BLaER1 (cell line): ENCODE data around the gene GALNT4.

Experiments used
- H3K27ac ChIP-seq: shearing (Covaris generic); formaldehyde crosslinking; 2 replicates; pipeline ENCODE4 v1.8.1; 2022
- H3K27me3 ChIP-seq: shearing (Covaris generic); formaldehyde crosslinking; 2 replicates; pipeline ENCODE4 v1.8.1; 2022
- H3K36me3 ChIP-seq: shearing (Covaris generic); formaldehyde crosslinking; 2 replicates; pipeline ENCODE4 v1.8.1; 2022
- H3K4me1 ChIP-seq: shearing (Covaris generic); formaldehyde crosslinking; 2 replicates; pipeline ENCODE4 v1.8.1; 2022
- H3K4me2 ChIP-seq: shearing (Covaris generic); formaldehyde crosslinking; 2 replicates; pipeline ENCODE4 v1.8.1; 2022
- H3K4me3 ChIP-seq: shearing (Covaris generic); formaldehyde crosslinking; 2 replicates; pipeline ENCODE4 v1.8.1; 2022
- H3K9ac ChIP-seq: shearing (Covaris generic); formaldehyde crosslinking; 2 replicates; pipeline ENCODE4 v1.8.1; 2022
- H3K9me3 ChIP-seq: shearing (Covaris generic); formaldehyde crosslinking; 2 replicates; pipeline ENCODE4 v1.8.1; 2022
- H4K20me1 ChIP-seq: shearing (Covaris generic); formaldehyde crosslinking; 2 replicates; pipeline ENCODE4 v1.8.1; 2022
- Cebpa-rat ChIP-seq: shearing (Covaris generic); IDR thresholded peaks from 2 replicates; pipeline ENCODE4 v1.8.1; 2022

Gene GALNT4

GRCh38 chr12:89538897-89539296, 14.3 kb upstream of the GALNT4 start:
- H3K27ac ChIP-seq, result no peak overlapping the region
- TF ChIP-seq Cebpa-rat, result no peak

DNA sequence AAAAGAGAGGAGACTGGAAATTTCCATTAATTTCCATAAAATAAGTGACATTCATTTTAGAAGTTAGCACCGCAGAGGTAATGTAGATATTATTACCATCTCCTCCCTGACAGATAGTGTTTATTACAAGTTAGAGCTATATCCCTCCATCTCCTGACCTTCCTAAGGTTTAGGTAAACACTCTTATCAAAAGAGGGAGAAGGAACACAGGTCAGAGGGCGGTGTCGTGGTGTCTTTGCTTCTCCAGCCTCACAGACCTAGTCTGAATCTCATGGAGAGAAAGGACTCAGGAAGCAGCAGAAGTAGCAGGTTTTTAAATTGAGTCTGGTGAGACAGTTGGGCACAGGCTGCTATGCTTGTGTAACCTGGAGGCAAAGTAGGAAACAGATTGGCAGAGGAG, 12.8 kb upstream of the GALNT4 start:
- no peak for TF ChIP-seq Cebpa-rat
- Histone ChIP-seq H3K4me2 (no peak overlapping the region), H3K4me3 (no peak overlapping the region), H4K20me1 (peaks cover 19% of the 10 kb centered on the region), H3K9ac (no peak overlapping the region), H3K4me1 (no peaks in the 10 kb centered on the region), H3K27ac (no peak overlapping the region), H3K27me3 (no peaks in the 10 kb centered on the region), H3K9me3 (no peaks in the 10 kb centered on the region), H3K36me3 (no peaks in the 10 kb centered on the region)

More at GRCh38 chr12:89538897-89539296, 14.3 kb upstream of the GALNT4 start:
- Histone ChIP-seq H3K4me1 (no peaks in the 10 kb centered on the region), H3K36me3 (no peaks in the 10 kb centered on the region), H4K20me1 (peaks cover 4% of the 10 kb centered on the region), H3K9me3 (no peaks in the 10 kb centered on the region), H3K9ac (no peak overlapping the region), H3K4me3 (no peak overlapping the region), H3K27me3 (no peaks in the 10 kb centered on the region), H3K4me2 (no peak overlapping the region)

GRCh38 chr12:89529738-89530137, 5.1 kb upstream of the GALNT4 start:
- Histone ChIP-seq H3K27ac (no peak overlapping the region), H3K4me1 (peaks cover 17% of the 10 kb centered on the region), H3K4me2 (no peak overlapping the region), H3K9ac (no peak overlapping the region), H4K20me1 (peaks cover 21% of the 10 kb centered on the region), H3K36me3 (no peaks in the 10 kb centered on the region), H3K9me3 (no peaks in the 10 kb centered on the region), H3K4me3 (no peak overlapping the region), H3K27me3 (no peaks in the 10 kb centered on the region)
- no peak for TF ChIP-seq Cebpa-rat

DNA sequence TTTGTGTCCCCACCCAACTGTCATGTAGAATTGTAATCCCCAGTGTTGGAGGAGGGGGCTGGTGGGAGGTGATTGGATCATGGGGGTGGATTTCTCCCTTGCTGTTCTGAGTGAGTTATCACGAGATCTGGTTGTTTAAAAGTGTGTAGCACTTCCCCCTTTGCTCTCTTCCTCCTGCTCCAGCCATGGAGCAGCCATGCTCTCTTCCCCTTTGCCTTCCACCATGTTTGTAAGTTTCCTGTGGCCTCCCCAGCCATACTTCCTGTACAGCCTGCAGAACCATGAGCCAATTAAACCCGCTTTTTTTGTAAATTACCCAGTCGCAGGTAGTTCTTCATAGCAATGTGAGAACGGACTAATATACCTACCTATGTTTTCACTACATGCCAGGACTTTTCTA, 3.8 kb upstream of the GALNT4 start:
- Histone ChIP-seq H3K9ac (no peak overlapping the region), H3K4me2 (no peak overlapping the region), H3K9me3 (no peaks in the 10 kb centered on the region), H3K27me3 (no peaks in the 10 kb centered on the region), H3K27ac (no peak overlapping the region), H3K4me1 (peaks cover 26% of the 10 kb centered on the region), H4K20me1 (peaks cover 19% of the 10 kb centered on the region), H3K4me3 (no peak overlapping the region), H3K36me3 (peaks cover 6% of the 10 kb centered on the region)
- TF ChIP-seq Cebpa-rat, result no peak

- Histone ChIP-seq H3K4me2 (peak within 1 kb of the TSS; percentile 97), H3K4me1 (peaks cover 44% of the 10 kb centered on the region), H3K4me3 (peak within 1 kb of the TSS; percentile 98), H3K36me3 (peaks cover 18% of the 10 kb centered on the region), H3K9me3 (no peaks in the 10 kb centered on the region), H3K9ac (peak within 1 kb of the TSS; percentile 92), H3K27ac (peak within 1 kb of the TSS; percentile 85), H3K27me3 (no peaks in the 10 kb centered on the region), H4K20me1 (peaks cover 16% of the 10 kb centered on the region)
- no peak for TF ChIP-seq Cebpa-rat
These were observed 1.5 kb upstream of the GALNT4 start, which contains the start of gene POC1B for GRCh38 chr12:89525824-89526770. Gene POC1B, minus strand, starts transcription at chr12:89526047. Its CDS starts 152 bp downstream, at chr12:89525895.

DNA sequence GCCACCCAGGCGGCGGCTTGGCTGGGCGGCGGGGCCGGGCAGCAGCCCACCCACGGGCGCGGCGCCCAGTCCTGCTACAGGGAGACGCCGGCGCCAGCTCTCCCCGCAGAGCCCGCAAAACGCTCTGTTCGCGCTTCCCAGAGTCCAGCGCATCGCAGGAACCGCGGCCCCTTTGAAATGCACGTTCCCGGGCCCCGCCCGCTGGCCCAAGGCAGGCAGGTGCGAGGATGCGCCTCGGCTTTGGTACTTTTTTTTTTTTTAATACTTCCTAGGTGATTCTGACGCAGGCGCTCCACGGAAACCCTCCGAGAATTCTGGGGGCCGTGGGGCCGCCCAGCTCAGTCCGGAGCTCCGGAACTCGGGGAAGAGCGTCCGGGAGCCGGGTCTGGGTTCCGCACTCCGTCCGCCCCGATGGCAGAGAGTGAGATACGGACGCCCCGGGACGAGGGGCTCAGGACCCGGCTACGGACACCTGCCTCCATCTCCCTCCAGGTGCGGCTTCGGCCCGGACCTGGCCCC, 768 bp upstream of the GALNT4 start:
- Histone ChIP-seq H3K27ac (peak overlapping the region; percentile 85), H3K27me3 (no peaks in the 10 kb centered on the region), H3K4me3 (peak overlapping the region; percentile 98), H3K4me1 (peaks cover 44% of the 10 kb centered on the region), H3K9ac (peak overlapping the region; percentile 92), H3K4me2 (peak overlapping the region; percentile 97), H3K36me3 (peaks cover 18% of the 10 kb centered on the region), H3K9me3 (no peaks in the 10 kb centered on the region), H4K20me1 (peaks cover 16% of the 10 kb centered on the region)
- TF ChIP-seq Cebpa-rat, result no peak

GRCh38 chr12:89523843-89524540, 604 bp downstream of the GALNT4 start:
- Histone ChIP-seq H3K4me3 (peak overlapping the region; percentile 98), H3K36me3 (peaks cover 18% of the 10 kb centered on the region), H3K27me3 (no peaks in the 10 kb centered on the region), H3K27ac (peak overlapping the region; percentile 85), H3K9ac (peak overlapping the region; percentile 92), H3K4me1 (peaks cover 44% of the 10 kb centered on the region), H4K20me1 (peaks cover 23% of the 10 kb centered on the region), H3K4me2 (peak overlapping the region; percentile 97), H3K9me3 (no peaks in the 10 kb centered on the region)
- no peak for TF ChIP-seq Cebpa-rat

DNA sequence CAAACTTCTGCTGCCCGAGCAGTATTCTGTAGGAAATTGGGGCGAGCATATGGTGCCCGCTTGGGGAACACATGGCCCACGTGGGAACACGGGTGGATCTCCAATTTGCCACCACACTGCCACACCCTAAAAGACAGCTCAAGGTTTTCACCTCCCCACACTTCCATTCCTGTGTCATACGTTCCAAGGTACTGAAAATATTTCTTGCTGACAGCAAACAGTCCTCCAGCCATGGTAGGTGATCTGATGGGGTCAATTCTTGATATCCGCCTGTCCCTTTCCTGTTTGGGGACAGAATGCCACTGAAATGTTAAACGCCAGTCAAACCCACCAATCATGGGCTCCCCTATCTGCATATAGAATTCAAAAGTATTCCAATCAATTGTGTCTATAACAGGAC, 1.2 kb downstream of the GALNT4 start:
- no peak for TF ChIP-seq Cebpa-rat
- Histone ChIP-seq H3K36me3 (peaks cover 18% of the 10 kb centered on the region), H3K27ac (no peak overlapping the region), H3K9ac (no peak overlapping the region), H3K9me3 (no peaks in the 10 kb centered on the region), H3K4me2 (peak overlapping the region; percentile 97), H3K27me3 (no peaks in the 10 kb centered on the region), H4K20me1 (peaks cover 29% of the 10 kb centered on the region), H3K4me1 (peaks cover 40% of the 10 kb centered on the region), H3K4me3 (0 out of 2 replicates have a peak overlapping the region, but pooled peaks have one; percentile 98)

DNA sequence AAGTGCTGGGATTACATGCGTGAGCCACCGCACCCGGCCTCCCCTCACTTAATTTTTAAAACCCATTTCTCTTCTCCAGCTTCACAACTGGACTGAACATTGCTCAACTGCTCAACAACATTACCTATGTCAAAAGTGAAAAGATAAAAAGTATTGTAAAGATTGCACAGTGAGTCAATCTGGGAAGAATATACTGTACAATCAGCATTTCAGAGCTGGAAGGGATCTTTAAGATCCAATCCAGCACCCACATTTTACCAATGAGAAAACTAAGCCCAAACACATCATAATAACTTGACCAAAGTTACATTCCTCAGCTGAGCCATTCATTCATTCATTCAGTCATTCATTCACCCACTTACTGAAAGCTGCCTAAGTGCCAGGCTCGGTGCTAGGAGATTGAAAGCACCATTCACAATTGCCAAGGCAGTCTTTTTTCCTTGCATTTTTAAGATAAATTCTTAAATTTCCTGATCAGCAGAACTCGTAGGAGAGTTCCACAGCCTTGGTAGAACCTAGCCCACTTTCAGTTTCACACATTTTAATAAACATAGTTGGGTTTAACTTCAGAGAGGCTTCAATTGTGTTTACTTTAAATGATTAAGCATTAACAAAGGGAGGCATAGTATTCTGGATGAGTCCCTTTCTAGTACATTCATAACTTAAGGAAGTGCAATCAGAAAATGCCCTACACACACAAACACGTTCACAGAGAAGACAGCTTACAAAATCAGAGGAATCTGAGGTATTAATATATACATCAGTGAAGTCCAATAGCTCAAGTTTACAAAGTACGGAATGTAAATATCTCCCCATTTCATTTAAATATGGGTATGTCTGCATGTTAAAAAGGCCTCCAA, 3.0 kb downstream of the GALNT4 start:
- no peak overlapping the region for H3K4me3 ChIP-seq
- peaks cover 31% of the 10 kb centered on the region for H4K20me1 ChIP-seq
- no peaks in the 10 kb centered on the region for H3K27me3 ChIP-seq
- TF ChIP-seq Cebpa-rat, result no peak
- H3K4me2 ChIP-seq, result 0 out of 2 replicates have a peak overlapping the region, but pooled peaks have one; percentile 97
- H3K4me1 ChIP-seq, result peaks cover 31% of the 10 kb centered on the region
- peaks cover 18% of the 10 kb centered on the region for H3K36me3 ChIP-seq
- H3K27ac ChIP-seq, result no peak overlapping the region
- no peak overlapping the region for H3K9ac ChIP-seq
- H3K9me3 ChIP-seq, result no peaks in the 10 kb centered on the region
